Subcutaneous adipose tissue (tissue), 4 donors: ENCODE data around the gene PYGL. TPM values are rescaled to one million over a fixed set of nuclear protein-coding genes. Genes with fewer than 3 reads are reported as not detected.

Source experiments
- CTCF ChIP-seq: fragments of 450-650 bp; IDR thresholded peaks from one replicate; pipeline ENCODE4 v1.5.1; 2016; ENCODE audit warnings: low read depth, mild to moderate bottlenecking, control low read depth, antibody characterized with exemption, moderate library complexity
- total RNA-seq, 4 donors: library from RNA; depleted of rRNA; stranded (reverse); fragments of >200 nt; gene quantifications; one replicate each; pipeline ENCODE4 v1.1.0, GENCODE V29; 2016

PYGL gene
- total RNA-seq, 4 donors from 2014 or later, result 102 to 201 (median 147) TPM

GRCh38 chr14:50951032-50951431 is 6.7 kb upstream of the PYGL start:
- TF ChIP-seq CTCF, result no peak

GRCh38 chr14:50948205-50948604 is 3.9 kb upstream of the PYGL start:
- no peak for TF ChIP-seq CTCF

- TF ChIP-seq CTCF, result no peak
These were observed 3.2 kb upstream of the PYGL start for GRCh38 chr14:50947446-50947845.

GRCh38 chr14:50946234-50946935 is 2.1 kb upstream of the PYGL start:
- TF ChIP-seq CTCF, result no peak

GRCh38 chr14:50944647-50945413 is 547 bp upstream of the PYGL start:
- no peak for TF ChIP-seq CTCF

- TF ChIP-seq CTCF, result no peak
These were observed 881 bp downstream of the PYGL start for GRCh38 chr14:50943261-50943942.

GRCh38 chr14:50941151-50941550 is 3.1 kb downstream of the PYGL start:
- TF ChIP-seq CTCF, result no peak
